ENCODE measurements around the gene ROBO1. TPM values are rescaled to one million over a fixed set of nuclear protein-coding genes. Genes with fewer than 3 reads are reported as not detected.
A peak's percentile ranks its signal among the peaks of the same experiment; 100 is the strongest.

Gene ROBO1
- total and polyA plus RNA-seq, 2 of the 13 experiments (the other 11 are each of a cell fraction or from before 2014, with no cell fraction given), result 52.2 to 71.0 TPM

- peak; percentile 69; the same call in 1 of the 2 replicates for TF ChIP-seq ZNF609 (CRISPR knock-in tag; IDR thresholded peaks at IDR 0.05; ENCODE audit: borderline replicate concordance)
- TF ChIP-seq ZNF496 (CRISPR knock-in tag; IDR thresholded peaks at IDR 0.05; ENCODE audit: insufficient replicate concordance), result no peak
- peak; percentile 69 to 93 for TF ChIP-seq EP300 (IDR thresholded peaks at IDR 0.05; ENCODE audit: low read depth in 2 of 2, low read length in 2 of 2)
- TF ChIP-seq EP300 (CRISPR knock-in tag; IDR thresholded peaks at IDR 0.05; ENCODE audit: borderline replicate concordance), result peak; percentile 66; the same call in 1 of the 2 replicates
- no peak for TF ChIP-seq TAF1 (CRISPR knock-in tag; IDR thresholded peaks at IDR 0.05)
- no peak for TF ChIP-seq MTA3 (CRISPR knock-in tag; IDR thresholded peaks at IDR 0.05)
- no peak for TF ChIP-seq ZNF577 (CRISPR knock-in tag; IDR thresholded peaks at IDR 0.05; ENCODE audit: borderline replicate concordance, low read depth)
- TF ChIP-seq ONECUT2 (CRISPR knock-in tag; IDR thresholded peaks at IDR 0.05), result peak; percentile 83
- TF ChIP-seq ZNF614 (CRISPR knock-in tag; IDR thresholded peaks at IDR 0.05; ENCODE audit: borderline replicate concordance), result peak; percentile 79; the same call in 1 of the 2 replicates
- TF ChIP-seq ZNF83 (CRISPR knock-in tag; IDR thresholded peaks at IDR 0.05; ENCODE audit: borderline replicate concordance), result no peak
- TF ChIP-seq BHLHE40 (IDR thresholded peaks at IDR 0.05; ENCODE audit: low read length), result no peak
- TF ChIP-seq BCL6 (CRISPR knock-in tag; IDR thresholded peaks at IDR 0.05), result peak; percentile 84
- no peak for TF ChIP-seq CENPBD1 (CRISPR knock-in tag; IDR thresholded peaks at IDR 0.05; ENCODE audit: borderline replicate concordance, low read depth)
- TF ChIP-seq ZNF562 (CRISPR knock-in tag; IDR thresholded peaks at IDR 0.05; ENCODE audit: borderline replicate concordance), result no peak
- TF ChIP-seq IRX3 (CRISPR knock-in tag; IDR thresholded peaks at IDR 0.05; ENCODE audit: borderline replicate concordance, low read depth), result no peak
- no peak for TF ChIP-seq ZNF720 (CRISPR knock-in tag; IDR thresholded peaks at IDR 0.05)
- peak; percentile 78; the same call in 1 of the 2 replicates for TF ChIP-seq MED13 (CRISPR knock-in tag; IDR thresholded peaks at IDR 0.05)
- no peak for TF ChIP-seq RBM39 (IDR thresholded peaks at IDR 0.05; ENCODE audit: low read depth, low read length, poor library complexity, severe bottlenecking)
- TF ChIP-seq GMEB1 (CRISPR knock-in tag; IDR thresholded peaks at IDR 0.05; ENCODE audit: borderline replicate concordance), result no peak
- TF ChIP-seq ZNF558 (CRISPR knock-in tag; IDR thresholded peaks at IDR 0.05; ENCODE audit: borderline replicate concordance), result peak; percentile 36; the same call in 1 of the 2 replicates
- TF ChIP-seq HNRNPH1 (optimal IDR thresholded peaks at IDR 0.05; ENCODE audit: low read depth, low read length), result no peak
- peak; percentile 97 for TF ChIP-seq HOMEZ (CRISPR knock-in tag; IDR thresholded peaks at IDR 0.05; ENCODE audit: low read depth)
Measured at GRCh38 chr3:78832785-78833204, 935.0 kb downstream of the ROBO1 start (continued).
